RWPE1 (cell line): Measurements from ENCODE around the gene LSM14B.

Experiments used
- CTCF ChIA-PET: fragments of 350-600 bp; sonication (Branson Sonifier 250); formaldehyde crosslinking; extraction: SDS; loops from one replicate; lab custom pipeline; 2021; lab: Yijun Ruan, JAX
- POLR2A ChIA-PET: fragments of 400-600 bp; formaldehyde crosslinking; extraction: SDS; loops from one replicate; lab custom pipeline; 2020; ENCODE audit warnings: antibody characterized with exemption; ENCODE audit not compliant: low non-redundant PET; lab: Yijun Ruan, JAX
- DNase-seq: peaks from one replicate; pipeline ENCODE4 v3.0.0; 2012; ENCODE audit warnings: low spot score
- H3K27ac ChIP-seq: fragments of 450-650 bp; 2 replicates; pipeline ENCODE4 v1.5.1; 2017
- CTCF ChIP-seq: fragments of 450-650 bp; conservative IDR thresholded peaks from 2 replicates; pipeline ENCODE4 v1.5.1; 2017; ENCODE audit warnings: low read depth, mild to moderate bottlenecking

Gene LSM14B

DNA sequence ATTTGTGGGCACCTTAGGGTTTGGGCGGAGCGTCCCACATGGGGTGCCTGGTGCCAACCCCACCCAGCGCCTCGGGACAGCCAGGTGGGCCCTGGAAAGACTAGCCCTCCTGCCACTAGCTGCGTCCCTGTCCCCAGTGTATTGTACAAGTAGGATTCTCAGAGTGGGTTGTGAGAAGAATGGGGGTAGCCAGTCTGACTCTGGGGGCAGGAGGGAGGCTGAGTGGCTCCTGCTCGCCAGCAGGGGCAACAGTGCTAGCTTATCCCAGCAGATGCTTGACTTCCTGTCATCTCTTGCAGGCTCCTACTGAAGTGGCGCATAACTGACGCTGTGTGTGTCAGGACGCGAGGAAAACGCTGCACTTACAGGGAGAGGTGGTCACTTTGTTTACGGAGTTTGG, 11.6 kb downstream of the LSM14B start:
- ChIA-PET POLR2A (no interaction called here), CTCF (interaction anchor here (1.4 to 3.1 kb wide), 2 partner anchors 10 to 123 kb away, joined by 9 to 20 read pairs; no protein-coding TSS in a partner anchor)
- no peak for TF ChIP-seq CTCF
- peak overlapping the region; percentile 54 for H3K27ac ChIP-seq
- no peak for DNase-seq

DNA sequence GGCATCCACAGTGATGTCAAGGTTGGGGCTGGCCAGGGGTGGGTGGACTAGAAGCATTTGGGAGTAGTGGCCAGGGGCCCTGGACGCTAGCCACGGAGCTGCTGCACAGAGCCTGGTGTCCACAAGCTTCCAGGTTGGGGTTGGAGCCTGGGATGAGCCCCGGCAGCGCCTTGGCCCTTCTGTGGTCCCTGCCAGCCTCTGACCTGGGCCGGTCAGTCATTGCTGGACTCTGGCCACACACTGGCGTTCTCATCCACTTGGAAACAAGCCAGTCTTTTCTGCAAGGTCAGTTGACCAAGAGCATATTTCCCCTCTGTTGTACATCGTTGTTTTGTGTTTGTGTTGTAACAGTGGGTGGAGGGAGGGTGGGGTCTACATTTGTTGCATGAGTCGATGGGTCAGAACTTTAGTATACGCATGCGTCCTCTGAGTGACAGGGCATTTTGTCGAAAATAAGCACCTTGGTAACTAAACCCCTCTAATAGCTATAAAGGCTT, 12.5 kb downstream of the LSM14B start:
- peak overlapping the region; percentile 55 for H3K27ac ChIP-seq
- no peak for TF ChIP-seq CTCF
- CTCF ChIA-PET, result interaction anchor here (3.1 kb wide), 1 partner anchor 124 kb away, joined by 20 read pairs; no protein-coding TSS in a partner anchor
- no peak for DNase-seq
- POLR2A ChIA-PET, result interaction anchor here (0.6 to 1.3 kb wide), 2 partner anchors 13 to 151 kb away, joined by 3 to 4 read pairs; partner anchors contain the start of gene LSM14B

DNA sequence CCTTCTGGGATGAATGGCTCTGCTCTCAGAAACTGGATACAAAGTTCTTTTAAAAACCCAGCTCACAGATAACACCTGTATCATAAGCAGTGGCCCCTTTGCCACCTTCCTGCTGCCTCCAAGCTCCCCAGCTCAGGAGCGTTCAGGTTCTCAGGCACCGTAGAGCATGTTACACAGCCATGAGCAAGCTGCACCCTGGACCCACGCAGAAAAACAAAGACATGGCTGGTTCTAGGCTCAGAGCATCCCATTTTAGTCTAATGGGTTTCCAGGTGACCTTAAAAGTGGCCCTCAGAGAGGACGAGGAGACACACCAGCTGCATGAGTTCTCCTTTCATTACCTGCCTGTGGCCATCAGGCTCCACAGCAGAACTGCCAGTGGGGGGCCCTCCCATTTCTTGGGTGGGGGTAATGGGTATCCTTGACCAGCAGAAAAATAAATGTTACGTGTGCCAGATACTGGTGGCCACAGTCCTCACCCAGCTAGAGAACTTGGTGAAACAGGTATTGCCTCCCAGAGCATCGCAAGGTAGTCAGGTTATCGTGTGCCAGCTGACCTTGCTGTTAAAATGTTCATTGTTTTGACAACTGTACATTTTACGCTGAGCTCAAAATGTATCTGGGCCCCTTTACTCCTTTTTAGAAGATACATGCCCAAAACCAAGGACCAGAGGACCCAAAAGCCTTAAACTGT, 13.4 kb downstream of the LSM14B start:
- peak overlapping the region; percentile 45 for H3K27ac ChIP-seq
- no peak for TF ChIP-seq CTCF
- ChIA-PET CTCF (interaction anchor here (0.6 to 3.1 kb wide), 8 partner anchors 8 to 137 kb away, joined by 3 to 20 read pairs (median 5); no protein-coding TSS in a partner anchor), POLR2A (interaction anchor here (0.5 to 1.3 kb wide), 5 partner anchors 9 to 511 kb away, joined by 3 to 4 read pairs (median 3); partner anchors contain the start of gene LSM14B)
- no peak for DNase-seq

- POLR2A ChIA-PET, result interaction anchor here (0.5 kb wide), 1 partner anchor 130 kb away, joined by 3 read pairs; no protein-coding TSS in a partner anchor
- CTCF ChIA-PET, result interaction anchor here (0.6 to 3.1 kb wide), 9 partner anchors 8 to 136 kb away, joined by 3 to 20 read pairs (median 5); no protein-coding TSS in a partner anchor
- peak; percentile 98 for TF ChIP-seq CTCF
- DNase-seq, result peak; percentile 64
- peak overlapping the region; percentile 56 for H3K27ac ChIP-seq
Measured at GRCh38 chr20:62136283-62137091, 14.2 kb downstream of the LSM14B start.

GRCh38 chr20:62137092-62137384, 14.8 kb downstream of the LSM14B start:
- DNase-seq, result no peak
- peak; percentile 78 for TF ChIP-seq CTCF
- CTCF ChIA-PET, result interaction anchor here (0.9 to 2.4 kb wide), 4 partner anchors 8 to 126 kb away, joined by 4 to 13 read pairs (median 9); no protein-coding TSS in a partner anchor
- POLR2A ChIA-PET, result no interaction called here
- peak overlapping the region; percentile 56 for H3K27ac ChIP-seq
